ENCODE results near the gene PRM2.
"Not testable (repeated sequence)": the region's sequence is repeated elsewhere in the genome, so short reads cannot be mapped to it uniquely, and the experiment has no call there.

PRM2 gene

DNA sequence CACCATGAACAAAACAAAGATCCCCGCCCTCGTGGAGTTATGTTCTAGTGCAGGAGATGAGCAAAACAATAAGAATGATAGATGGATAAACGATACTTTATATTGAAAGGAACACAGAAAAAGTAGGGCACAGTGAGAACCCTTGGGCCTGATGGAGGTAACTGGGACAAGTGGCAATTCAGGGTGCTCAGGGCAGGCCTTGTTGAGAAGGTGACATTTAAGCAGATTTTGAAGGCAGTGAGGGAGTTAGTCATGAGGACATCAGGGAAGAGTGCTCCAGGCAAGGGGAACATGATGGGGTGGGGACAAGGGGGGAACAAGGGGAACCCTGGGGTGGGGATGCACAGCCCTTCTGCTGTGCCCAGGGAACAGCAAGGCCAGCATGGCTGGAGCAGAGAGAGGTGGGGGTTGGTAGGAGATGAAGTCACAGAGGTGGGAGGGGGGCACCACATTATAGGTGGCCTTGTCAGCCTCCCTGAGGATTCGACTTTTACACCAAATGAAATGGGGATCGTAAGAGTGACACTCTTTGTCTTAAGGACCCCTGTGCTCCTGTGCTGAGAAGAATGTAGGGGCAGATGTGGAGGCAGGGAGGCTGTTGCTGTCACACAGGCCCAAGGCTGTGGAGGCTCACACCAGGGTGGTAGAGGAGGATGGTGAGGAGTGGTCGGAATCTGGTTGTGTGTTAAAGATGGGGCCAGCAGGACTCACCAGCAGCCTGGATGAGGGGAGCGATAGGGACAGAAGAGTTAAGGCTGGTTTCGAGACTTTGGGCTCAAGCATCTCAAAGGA lies 14.0 kb upstream of the PRM2 start:
- in situ Hi-C loops (cut with HindIII; ENCODE audit: low sequenced_read_pairs) = no loop called here

DNA sequence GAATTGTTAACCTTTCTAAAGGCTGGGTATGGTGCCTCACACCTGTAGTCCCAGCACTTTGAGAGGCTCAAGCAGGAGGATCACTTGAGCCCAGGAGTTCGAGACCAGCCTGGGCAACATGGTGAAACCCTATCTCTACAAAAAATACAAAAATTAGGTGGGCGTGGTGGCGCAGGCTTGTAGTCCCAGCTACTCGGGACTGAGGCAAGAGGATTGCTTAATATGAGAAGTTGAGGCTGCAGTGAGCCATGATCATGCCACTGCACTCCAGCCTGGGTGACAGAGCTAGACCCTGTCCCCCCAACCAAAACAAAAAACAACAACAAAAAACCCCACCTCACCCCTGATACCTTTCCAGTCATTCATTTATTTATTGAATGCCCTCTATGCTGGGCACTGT lies 13.4 kb upstream of the PRM2 start:
- in situ Hi-C loops (cut with HindIII; ENCODE audit: low sequenced_read_pairs) = not testable (repeated sequence)

DNA sequence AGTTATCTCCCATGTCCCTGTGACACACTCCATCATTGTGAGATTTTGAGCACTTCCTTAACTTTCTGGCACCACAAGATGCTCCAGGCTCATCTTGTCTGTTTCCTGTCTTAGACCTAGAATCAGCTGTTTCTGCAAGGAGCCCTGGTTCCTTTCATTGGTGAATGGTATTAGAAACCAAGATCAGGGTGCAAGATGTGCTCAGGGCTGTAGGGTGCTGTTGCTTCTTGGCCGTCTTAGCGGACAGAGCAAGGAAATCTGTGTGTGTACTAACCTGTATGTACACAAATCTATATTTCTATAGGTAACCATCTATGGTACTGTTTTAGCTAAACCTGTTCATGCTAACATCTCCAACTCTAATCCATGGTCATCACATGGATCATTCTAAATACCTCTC lies 12.9 kb upstream of the PRM2 start:
- in situ Hi-C loops (cut with HindIII; ENCODE audit: low sequenced_read_pairs) = no loop called here

DNA sequence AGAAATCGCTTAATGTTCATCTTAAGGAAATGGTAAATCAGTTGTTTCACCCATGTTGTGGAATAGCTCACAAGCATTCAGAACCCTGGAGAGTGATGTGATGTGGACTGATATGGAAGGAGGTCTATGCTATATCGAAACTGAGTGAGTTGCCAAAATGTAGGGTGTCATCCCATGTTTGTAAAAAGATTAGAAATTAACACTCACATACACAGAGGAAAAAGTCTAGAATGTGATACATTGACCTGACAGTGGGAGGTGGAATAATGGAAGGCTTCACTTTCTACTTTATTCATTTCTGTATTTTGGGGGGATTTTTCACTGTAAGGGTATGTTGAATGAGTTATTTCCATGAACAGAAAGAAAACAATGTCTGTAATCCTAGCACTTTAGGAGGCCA lies 9.6 kb upstream of the PRM2 start:
- in situ Hi-C loops (cut with HindIII; ENCODE audit: low sequenced_read_pairs) = no loop called here

DNA sequence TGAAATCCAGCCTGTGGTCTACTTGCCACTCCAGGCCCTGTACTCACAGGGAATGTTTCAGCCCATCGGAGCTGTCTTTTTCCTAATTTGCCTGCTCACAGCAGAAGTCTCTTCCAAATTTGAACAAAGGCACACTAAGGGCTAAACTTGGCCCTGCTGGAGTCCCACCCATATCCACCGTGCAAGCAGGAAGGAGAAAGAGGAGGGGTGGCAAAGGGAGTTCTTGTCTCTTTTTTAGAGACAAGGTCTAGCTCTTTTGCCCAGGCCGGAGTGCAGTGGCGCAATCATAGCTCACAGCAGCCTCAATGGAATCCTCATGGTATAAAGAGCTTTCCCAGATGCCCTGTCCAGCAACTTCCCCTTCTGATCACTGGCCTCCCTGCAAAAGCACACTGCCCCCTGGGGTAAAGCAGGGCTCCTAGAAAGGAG lies 7.6 kb upstream of the PRM2 start:
- in situ Hi-C loops (cut with HindIII; ENCODE audit: low sequenced_read_pairs) = no loop called here

DNA sequence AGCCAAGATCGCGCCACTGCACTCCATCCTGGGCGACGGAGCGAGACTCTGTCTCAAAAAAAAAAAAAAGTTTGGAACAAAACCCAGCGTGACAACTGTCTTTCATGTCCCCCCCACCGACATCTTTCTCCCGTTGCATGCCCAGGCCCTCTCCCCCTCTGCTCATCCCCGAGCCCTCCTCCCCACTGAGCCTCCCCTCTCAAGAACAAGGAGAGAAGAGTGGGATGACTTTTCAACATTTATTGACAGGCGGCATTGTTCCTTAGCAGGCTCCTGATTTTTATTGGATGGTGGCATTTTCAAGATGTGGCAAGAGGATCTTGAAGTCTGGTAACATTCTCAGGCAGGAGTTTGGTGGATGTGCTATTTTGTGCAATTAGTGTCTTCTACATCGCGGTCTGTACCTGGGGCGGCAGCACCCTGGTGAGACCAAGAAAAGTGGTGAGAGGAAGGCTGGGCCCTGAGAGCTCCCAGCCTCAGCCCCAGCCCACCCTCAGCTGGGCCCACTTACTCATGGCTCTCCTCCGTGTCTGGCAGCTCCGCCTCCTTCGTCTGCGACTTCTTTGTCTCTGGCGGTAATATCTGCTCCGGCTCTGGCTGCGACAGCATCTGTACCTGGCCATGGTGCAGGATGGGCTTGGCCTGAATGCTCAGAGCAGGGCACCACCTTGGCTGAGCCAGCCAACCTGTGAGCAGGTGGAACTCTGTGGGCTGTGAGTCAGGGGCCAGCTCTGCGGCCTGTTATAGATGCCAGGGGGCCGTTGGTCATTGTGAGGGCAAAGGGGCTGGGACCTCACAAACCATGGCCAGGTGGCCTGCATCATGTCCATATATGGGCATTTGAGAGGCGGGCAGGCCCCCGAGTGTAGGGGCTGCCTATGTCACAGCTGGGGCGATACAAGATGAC lies 4.6 kb upstream of the PRM2 start, which contains the start of gene PRM1:
TSS of gene PRM1 (minus strand) at position 715 of the 907 bp plus-strand sequence. CDS start at position 623, 92 bp downstream.
- in situ Hi-C loops (cut with HindIII; ENCODE audit: low sequenced_read_pairs) = no loop called here

DNA sequence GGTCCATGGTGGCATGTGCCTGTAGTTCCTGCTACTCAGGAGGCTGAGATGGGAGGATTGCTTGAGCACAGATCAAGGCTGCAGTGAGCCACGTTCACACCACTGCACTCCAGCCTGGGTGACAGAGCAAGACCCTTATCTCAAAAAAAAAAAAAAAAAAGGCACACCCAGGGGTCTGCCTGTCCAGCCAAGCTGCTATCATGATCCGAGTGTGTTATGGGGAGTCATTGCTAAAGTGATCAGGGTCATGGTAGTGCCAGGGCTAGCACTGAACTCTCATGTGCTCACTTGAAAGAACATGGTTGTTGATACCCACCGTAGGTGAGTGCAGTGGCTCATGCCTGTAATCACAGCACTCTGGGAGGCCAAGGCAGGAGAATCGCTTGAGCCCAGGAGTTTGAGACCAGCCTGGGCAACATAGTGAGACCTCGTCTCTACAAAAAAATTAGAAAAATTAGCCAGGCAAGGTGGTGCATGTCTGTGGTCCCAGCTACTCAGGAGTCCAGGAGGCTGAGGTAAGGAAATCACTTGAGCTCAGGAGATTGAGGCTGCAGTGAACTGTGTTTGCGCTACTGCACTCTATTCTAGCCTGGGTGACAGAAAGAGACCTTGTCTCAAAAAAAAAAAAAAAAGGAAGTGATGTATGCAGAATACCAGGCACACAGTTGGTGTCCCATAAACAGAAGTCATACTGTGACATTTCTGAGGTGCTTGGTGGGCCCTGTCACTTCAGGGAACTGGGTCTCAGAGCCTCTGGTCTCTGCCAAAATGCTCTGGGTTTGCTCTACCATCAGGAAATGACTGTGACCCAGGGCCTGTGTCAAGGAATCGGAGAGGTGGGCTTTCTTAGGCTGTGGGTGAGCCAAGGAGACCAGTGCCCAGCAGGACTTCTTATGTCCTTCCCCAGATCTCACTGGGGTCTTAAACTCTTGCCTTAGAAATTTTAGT lies 2.7 kb upstream of the PRM2 start:
- in situ Hi-C loops (cut with HindIII; ENCODE audit: low sequenced_read_pairs) = no loop called here

DNA sequence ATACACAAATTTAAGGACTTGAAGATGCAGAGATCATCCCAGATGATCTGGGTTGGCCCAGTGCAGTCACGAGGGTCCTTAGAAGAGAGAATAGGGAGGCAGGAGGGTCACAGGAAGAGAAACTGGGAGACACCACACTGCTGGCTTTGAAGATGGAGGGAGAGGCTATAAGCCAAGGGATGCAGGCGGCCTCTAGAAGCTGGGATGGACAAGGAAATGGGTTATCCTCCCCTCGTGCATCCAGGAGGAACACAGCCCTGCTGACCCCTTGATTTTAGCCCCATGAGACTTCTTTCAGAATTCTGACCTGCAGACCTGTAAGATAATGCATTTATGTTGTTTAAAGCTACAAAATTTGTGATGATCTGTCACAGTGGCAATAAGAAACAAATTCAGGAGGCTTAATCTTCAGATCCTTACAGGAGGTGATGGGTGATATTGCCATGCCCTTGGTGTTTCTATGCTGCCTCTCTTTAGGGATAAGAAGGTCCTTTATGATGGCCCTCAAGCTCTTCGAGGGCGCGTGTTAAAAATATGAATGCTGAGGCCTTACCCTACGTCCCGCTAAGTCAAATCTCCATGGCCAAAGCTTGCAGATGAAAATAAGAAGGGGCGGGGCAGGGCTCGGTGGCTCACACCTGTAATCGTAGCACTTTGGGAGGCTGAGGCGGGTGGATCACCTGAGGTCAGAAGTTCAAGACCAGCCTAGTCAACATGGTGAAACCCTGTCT lies 1.5 kb upstream of the PRM2 start:
- in situ Hi-C loops (cut with HindIII; ENCODE audit: low sequenced_read_pairs) = no loop called here

DNA sequence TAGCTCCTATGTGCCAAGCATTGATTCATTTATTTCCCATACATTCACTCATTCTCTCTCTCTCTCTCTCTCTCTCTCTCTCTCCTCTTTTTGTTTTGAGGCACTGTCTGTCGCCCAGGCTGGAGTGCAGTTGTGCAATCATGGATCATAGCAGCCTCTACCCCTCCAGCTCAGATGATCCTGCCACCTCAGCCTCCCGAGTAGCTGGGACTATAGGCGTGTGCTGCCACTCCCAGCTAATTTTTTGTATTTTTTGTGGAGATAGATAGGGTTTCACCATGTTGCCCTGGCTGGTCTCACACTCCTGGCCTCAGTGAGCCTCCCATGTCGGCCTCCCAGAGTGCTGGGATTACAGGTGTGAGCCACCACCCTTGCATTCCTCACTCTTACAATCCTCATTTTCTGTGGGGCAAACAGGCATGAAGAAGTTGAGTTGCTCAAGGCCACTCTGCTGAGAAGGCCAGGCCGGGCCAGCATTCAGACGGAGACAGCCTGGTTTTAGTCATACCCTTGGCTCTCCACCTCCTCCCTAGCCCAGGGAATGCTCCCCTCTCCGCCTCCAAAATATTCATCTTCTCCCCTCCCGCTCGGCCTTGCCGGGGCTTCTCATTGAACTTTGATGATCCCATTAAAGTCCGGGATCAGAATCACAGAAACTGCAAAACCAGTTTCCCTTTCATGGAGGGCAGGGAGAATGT lies 765 bp upstream of the PRM2 start:
- in situ Hi-C loops (cut with HindIII; ENCODE audit: low sequenced_read_pairs) = no loop called here

DNA sequence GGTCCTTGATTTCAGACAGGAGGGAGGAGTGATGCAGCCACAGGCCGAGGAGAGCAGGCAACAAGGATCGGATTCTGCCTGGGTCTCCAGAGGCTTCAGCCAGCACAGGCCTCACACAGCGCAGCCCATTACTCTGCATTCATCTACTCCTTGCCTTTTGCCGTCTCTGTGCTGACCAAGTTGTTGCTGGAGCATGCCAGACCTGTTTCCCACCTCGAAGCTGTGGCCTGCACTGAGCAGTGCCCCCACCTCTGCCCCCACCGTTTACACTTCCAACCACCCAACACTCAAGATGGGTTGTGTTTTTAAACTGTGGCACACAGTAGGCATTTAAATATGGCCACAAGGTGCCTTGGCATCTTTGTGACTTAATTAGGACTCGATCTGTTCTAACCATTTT lies 1.3 kb downstream of the PRM2 start:
- in situ Hi-C loops (cut with HindIII; ENCODE audit: low sequenced_read_pairs) = no loop called here

DNA sequence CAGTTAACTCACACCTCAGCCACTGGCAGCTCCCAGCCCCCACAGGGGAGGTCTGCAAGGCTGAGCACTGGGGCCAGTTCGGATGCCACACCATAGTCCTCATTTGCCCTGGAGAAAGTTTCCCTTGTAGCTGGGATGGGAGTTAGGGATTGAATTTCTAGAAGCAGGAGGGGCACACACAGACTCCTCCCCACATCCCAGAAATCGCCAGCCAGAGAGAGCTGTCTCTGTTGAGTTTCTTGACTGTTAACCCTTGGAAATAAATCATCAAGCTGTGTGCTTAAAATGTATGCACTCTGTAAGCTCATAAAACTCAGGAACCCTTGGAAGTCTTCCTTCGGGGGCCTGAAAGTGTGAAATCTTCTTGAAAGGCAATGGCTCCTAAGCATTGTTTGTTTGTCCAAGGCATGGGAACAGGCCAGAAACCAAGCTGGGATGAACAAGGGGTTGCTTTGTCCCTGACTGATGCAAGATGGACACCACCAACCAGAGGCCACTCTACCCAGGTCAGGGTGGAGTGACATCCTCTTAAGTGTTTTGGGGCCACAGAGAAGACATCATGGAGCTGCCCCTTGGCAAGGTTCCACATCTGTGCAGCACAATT lies 2.5 kb downstream of the PRM2 start:
- in situ Hi-C loops (cut with HindIII; ENCODE audit: low sequenced_read_pairs) = no loop called here

DNA sequence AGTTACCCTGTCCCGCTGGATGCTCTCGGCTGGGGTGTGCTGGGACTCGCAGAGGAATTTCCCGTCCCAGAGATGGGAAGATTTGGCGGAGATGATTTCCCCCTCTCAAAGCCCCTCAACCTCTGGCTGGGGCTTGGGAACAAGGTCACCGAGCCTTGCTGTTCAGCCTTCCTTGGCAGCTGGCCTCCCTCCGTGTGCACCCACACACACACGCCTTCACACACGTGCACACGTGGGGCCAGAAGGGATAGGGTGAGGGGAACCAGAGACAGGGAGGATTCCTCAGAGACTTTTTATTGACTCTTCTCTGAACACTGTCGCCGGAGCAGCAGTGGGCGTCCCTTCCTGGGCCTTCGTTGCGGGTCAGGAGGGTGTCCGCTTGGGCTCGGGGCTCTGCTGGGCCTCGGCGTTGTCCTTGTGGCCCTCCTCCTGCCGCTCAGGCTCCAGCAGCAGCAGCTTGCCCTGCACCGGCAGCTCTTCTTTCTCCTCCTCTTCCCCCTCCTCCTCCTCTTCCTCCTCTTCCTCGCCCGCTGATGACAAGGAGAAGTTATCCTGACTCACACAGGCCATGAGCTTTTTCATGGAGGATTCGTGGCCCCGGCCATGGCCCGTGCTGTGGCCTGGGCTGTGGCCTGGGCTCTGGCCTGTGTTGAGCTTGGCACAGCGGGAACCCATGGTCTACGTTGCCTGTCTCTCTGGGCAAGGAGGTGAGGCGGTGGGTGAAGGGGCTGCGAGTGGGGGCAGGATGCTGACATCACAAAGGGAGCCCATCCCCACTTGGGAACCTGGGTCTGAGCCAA lies 3.2 kb downstream of the PRM2 start, which contains the start of gene PRM3:
TSS of gene PRM3 (minus strand) at position 709 of the 800 bp plus-strand sequence. CDS start at position 675, 34 bp downstream.
- in situ Hi-C loops (cut with HindIII; ENCODE audit: low sequenced_read_pairs) = no loop called here

DNA sequence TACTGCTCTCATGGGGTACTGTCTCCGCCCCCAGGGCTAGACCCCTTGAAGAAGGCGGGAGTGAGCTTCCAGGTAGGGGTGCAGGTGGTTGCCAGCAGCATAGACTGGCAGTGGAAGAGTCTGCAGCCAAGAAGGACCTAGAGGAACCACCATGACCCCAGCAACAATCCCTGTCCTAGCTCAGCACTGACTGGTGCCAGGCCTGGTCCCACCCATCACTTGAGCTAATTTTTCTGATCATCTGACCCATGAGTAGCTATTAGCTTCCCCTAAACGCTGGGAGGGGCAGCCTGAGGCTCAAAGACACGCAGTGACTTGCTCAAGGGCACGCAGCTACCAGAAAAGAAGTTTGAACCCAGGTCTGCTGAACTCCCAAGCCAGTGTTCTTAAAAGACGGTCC lies 3.8 kb downstream of the PRM2 start:
- in situ Hi-C loops (cut with HindIII; ENCODE audit: low sequenced_read_pairs) = no loop called here

DNA sequence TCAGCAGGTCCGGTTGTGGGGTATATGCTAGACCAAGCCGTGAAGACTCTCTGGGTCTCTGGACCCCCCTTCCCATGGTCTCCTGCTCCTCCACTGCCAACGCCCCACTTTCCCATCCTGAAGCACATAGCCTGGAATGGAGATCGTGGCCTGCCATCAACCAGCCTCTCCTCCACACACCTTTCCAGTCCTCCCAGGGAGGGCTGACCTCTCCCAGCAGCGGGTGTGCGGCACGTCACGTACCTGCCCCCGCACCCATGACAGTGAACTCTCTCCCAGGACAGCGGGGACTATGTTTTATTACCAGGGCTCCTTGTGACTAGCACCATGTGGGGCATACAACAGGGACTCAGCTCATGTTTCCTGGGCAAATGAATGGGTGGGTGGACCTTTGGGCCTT lies 4.7 kb downstream of the PRM2 start:
- in situ Hi-C loops (cut with HindIII; ENCODE audit: low sequenced_read_pairs) = no loop called here

DNA sequence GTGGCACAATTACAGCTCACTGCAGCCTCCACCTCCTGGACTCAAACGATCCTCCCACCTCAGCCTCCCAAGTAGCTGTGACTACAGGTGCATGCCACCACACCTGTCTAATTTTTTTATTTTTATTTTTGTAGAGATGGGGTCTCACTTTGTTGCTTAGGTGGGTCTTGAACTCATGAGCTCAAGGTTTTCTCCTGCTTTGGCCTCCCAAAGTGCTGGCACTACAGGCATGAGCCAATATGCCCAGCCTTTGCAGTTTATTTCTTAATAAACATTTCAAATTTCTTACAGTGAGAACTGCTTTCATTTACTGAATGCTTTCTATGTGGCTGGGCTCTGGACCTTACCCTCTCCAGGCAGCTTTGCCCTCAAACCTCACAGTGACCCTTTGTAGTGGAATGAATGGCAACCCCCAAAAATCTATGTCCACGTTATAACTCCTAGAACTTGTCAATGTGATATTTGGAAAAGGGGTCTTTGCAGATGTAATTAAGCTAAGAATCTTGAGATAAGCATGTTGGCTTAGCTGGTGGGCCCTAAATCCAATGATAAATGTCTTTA lies 5.6 kb downstream of the PRM2 start:
- in situ Hi-C loops (cut with HindIII; ENCODE audit: low sequenced_read_pairs) = no loop called here

DNA sequence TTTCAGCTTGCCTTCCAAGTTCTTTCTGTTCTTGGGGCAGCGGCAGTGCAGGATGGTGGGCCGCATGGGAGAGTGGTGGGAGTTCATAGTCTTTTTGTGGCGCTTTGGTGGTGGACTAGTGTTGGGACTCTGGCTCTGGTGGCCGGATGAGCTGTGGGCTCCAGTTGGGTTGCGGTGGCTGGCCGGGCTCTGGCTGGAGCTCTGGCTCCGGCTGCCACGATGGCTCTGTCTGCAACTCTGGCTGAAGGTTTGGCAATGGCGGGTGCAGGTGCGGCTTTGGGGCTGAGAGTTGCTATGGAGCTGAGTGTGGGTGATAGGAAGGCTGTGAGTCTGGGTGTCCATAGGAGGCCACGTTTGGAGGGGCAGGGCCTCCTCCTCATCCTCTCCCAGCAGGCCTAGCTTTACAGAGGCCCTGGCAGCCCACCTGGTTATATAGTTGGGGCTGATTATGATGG lies 7.3 kb downstream of the PRM2 start, which contains the start of gene TNP2:
TSS of gene TNP2 (minus strand) at position 405 of the 455 bp plus-strand sequence. CDS start at position 342, 63 bp downstream.
- in situ Hi-C loops (cut with HindIII; ENCODE audit: low sequenced_read_pairs) = no loop called here

DNA sequence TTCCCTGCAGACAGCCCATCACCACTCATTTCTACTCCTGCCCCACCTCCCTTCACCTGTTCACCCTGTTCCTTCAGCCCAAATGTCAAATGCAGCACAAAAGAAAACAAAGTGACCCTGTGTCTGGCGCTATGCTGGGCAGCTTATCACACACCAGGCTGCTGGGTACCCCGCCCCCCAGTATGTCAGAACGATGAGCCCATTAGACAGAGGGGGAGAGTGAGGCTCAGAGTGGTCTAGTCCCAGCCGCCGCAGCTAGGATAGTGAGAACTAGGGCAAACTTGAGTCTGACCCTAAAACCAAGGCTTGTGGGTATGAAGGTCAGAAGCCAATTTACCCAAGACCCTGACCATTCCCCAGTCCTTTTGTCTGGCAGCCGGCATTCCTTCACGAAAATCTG lies 11.2 kb downstream of the PRM2 start:
- in situ Hi-C loops (cut with HindIII; ENCODE audit: low sequenced_read_pairs) = no loop called here

All from DLD1 (cell line).